HepG2 (cell line): ENCODE data around the gene SFT2D1. TPM values are rescaled to one million over a fixed set of nuclear protein-coding genes. Genes with fewer than 3 reads are reported as not detected.

ENCODE experiments used
- ARNTL ChIP-seq: sonication (generic); formaldehyde crosslinking; IDR thresholded peaks from 2 replicates; pipeline ENCODE4 v1.4.0; 2020; ENCODE audit warnings: mild to moderate bottlenecking, missing genetic modification reagents
- IRX3 ChIP-seq: sonication (generic); formaldehyde crosslinking; IDR thresholded peaks from 2 replicates; pipeline ENCODE4 v1.8.1; 2023; ENCODE audit warnings: mild to moderate bottlenecking, low read depth, missing genetic modification reagents, borderline replicate concordance
- KDM5A ChIP-seq: fragments of 200-600 bp; sonication (generic); IDR thresholded peaks from 2 replicates; pipeline ENCODE4 v1.7.0; 2018; ENCODE audit warnings: antibody characterized with exemption, mild to moderate bottlenecking, low read length, borderline replicate concordance
- KLF11 ChIP-seq: IDR thresholded peaks from 2 replicates; pipeline ENCODE4 v1.6.1; 2016; ENCODE audit warnings: missing compliant biosample characterization
- MAF1 ChIP-seq: sonication (generic); formaldehyde crosslinking; IDR thresholded peaks from 2 replicates; pipeline ENCODE4 v1.5.0; 2020; ENCODE audit warnings: missing genetic modification reagents, borderline replicate concordance
- MAFF ChIP-seq: IDR thresholded peaks from 2 replicates; pipeline ENCODE4 v1.6.1; 2011; ENCODE audit warnings: low read depth, low read length, improper control_type of control experiment
- NFE2L1 ChIP-seq: sonication (generic); formaldehyde crosslinking; IDR thresholded peaks from 2 replicates; pipeline ENCODE4 v1.4.0; 2020; ENCODE audit warnings: missing genetic modification reagents, mild to moderate bottlenecking, borderline replicate concordance
- PLRG1 ChIP-seq: fragments of 450-650 bp; conservative IDR thresholded peaks from 2 replicates; pipeline ENCODE4 v1.6.1; 2016
- RARG ChIP-seq: sonication (generic); formaldehyde crosslinking; IDR thresholded peaks from 2 replicates; pipeline ENCODE4 v1.4.0; 2020; ENCODE audit warnings: low read depth, mild to moderate bottlenecking, missing genetic modification reagents
- RNF2 ChIP-seq: fragments of 450-650 bp; conservative IDR thresholded peaks from 2 replicates; pipeline ENCODE4 v1.6.1; 2016; ENCODE audit warnings: low read depth
- SMYD3 ChIP-seq: sonication (generic); formaldehyde crosslinking; IDR thresholded peaks from 2 replicates; pipeline ENCODE4 v1.8.1; 2023; ENCODE audit warnings: mild to moderate bottlenecking, missing genetic modification reagents
- TAF15 ChIP-seq: fragments of 200-400 bp; formaldehyde crosslinking; IDR thresholded peaks from one replicate; pipeline ENCODE4 v1.6.1; 2018; ENCODE audit warnings: mild to moderate bottlenecking, low read depth, low read length; ENCODE audit not compliant: poor library complexity, severe bottlenecking
- TOE1 ChIP-seq: sonication (generic); formaldehyde crosslinking; IDR thresholded peaks from 2 replicates; pipeline ENCODE4 v1.4.0; 2020; ENCODE audit warnings: mild to moderate bottlenecking, missing genetic modification reagents
- ZMYM4 ChIP-seq: sonication (generic); formaldehyde crosslinking; IDR thresholded peaks from 2 replicates; pipeline ENCODE4 v1.8.1; 2023; ENCODE audit warnings: mild to moderate bottlenecking, missing genetic modification reagents
- ZNF17 ChIP-seq: sonication (generic); formaldehyde crosslinking; IDR thresholded peaks from 2 replicates; pipeline ENCODE4 v1.5.0; 2020; ENCODE audit warnings: mild to moderate bottlenecking, missing genetic modification reagents
- ZNF180 ChIP-seq: sonication (generic); formaldehyde crosslinking; IDR thresholded peaks from 2 replicates; pipeline ENCODE4 v1.4.0; 2020; ENCODE audit warnings: low read depth, missing genetic modification reagents, borderline replicate concordance
- ZNF614 ChIP-seq: IDR thresholded peaks from 2 replicates; pipeline ENCODE4 v1.6.1; 2018; ENCODE audit warnings: missing biosample characterization, missing genetic modification reagents, inconsistent platforms, borderline replicate concordance
- ZNF737 ChIP-seq: sonication (generic); formaldehyde crosslinking; IDR thresholded peaks from 2 replicates; pipeline ENCODE4 v1.5.0; 2020; ENCODE audit warnings: missing genetic modification reagents, mild to moderate bottlenecking, borderline replicate concordance
- ZNF761 ChIP-seq: sonication (generic); formaldehyde crosslinking; conservative IDR thresholded peaks from 2 replicates; pipeline ENCODE4 v1.4.0; 2020; ENCODE audit warnings: mild to moderate bottlenecking, missing genetic modification reagents
- ZNF850 ChIP-seq: sonication (generic); formaldehyde crosslinking; conservative IDR thresholded peaks from 2 replicates; pipeline ENCODE4 v1.9.0; 2021; ENCODE audit warnings: mild to moderate bottlenecking, missing genetic modification reagents
- polyA plus RNA-seq, 8 experiments: library from polyadenylated mRNA; depleted of rRNA in 3 of 8; stranded (reverse) in 7 of 8; unstranded in 1 of 8; fragments of >200 nt; fragmentation: Illumina TruSeq in 4 of 8; extraction: Trizol in 4 of 8; gene quantifications; 2 replicates each; pipeline versions ENCODE4 v1.2.1 to v1.2.3, GENCODE V29; 2011 to 2016; ENCODE audit warnings: low read depth in 4 of 8, missing spikeins in 1 of 8, mixed read lengths in 1 of 8; ENCODE audit not compliant: insufficient read depth in 1 of 8
- total RNA-seq, 5 experiments: library from RNA; depleted of rRNA; stranded (reverse); fragments of >200 nt; fragmentation: Illumina TruSeq; extraction: Trizol; gene quantifications; 2 replicates each; pipeline ENCODE4 v1.2.3, GENCODE V29; 2016; ENCODE audit warnings: low read depth in 1 of 5
- TF ChIP-seq, protein P1 (sequence below): IDR thresholded peaks from 2 replicates; pipeline ENCODE4 v1.6.1; 2016; ENCODE audit warnings: mild to moderate bottlenecking
- TF ChIP-seq, protein P2 (sequence below): sonication (generic); formaldehyde crosslinking; IDR thresholded peaks from 2 replicates; pipeline ENCODE4 v1.4.0; 2020; ENCODE audit warnings: mild to moderate bottlenecking, missing genetic modification reagents
- TF ChIP-seq, protein P3 (sequence below), 2 experiments: sonication (generic) in 1 of 2; formaldehyde crosslinking in 1 of 2; IDR thresholded peaks; 2 replicates each; pipeline versions ENCODE4 v1.5.1 to v1.6.1; 2011 to 2020; ENCODE audit warnings: borderline replicate concordance in 1 of 2, low read depth in 1 of 2, low read length in 1 of 2, mild to moderate bottlenecking in 1 of 2, missing genetic modification reagents in 1 of 2, moderate library complexity in 1 of 2
- TF ChIP-seq, protein P4 (sequence below): sonication (generic); formaldehyde crosslinking; IDR thresholded peaks from 2 replicates; pipeline ENCODE4 v1.5.1; 2020; ENCODE audit warnings: mild to moderate bottlenecking, missing genetic modification reagents, borderline replicate concordance

Gene SFT2D1
- total and polyA plus RNA-seq, 2 of the 13 experiments (the other 11 are each of a cell fraction or from before 2014, with no cell fraction given): 115 to 147 TPM

DNA sequence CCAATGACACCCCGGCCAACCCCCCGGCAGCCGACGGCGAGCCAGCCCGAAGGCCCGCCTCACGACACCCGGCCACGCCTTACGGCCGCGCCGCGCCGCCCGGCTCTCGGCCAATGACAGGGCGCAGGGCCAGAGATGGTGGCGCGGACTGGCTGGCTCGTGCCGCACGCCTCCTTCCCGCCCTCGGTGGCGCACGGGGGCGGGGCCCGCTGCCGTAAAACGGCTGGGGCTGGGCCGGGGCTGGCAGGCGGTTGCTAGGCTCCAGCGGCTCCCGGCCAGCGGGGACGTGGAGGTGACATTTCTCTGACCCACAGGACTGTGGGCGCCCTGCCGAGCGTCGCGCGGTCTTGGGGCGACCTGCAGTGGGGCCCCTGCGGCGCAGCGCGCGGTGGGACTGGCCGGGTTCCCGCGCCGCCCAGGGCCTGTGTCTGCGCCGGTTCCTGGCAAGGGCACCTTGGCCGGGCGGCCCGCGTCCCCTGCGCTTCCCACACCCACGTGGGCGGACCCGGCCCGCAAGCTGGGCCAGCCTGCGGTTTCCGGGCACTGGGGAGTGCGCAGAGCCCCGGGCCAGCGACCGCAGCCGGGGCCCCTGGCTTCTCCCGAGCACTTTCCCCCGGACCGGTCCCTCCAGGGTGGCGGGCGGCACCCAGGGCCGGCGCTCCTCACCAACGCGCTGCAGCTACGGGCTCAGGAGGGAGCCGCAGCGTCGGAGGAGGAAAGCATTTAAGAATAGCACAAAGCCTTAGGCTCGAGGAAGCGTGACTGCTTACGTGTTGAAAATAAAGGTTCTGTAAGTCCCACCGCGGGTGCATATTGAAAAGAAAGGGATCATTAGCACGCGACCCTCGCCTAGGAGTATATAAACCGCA lies 40.8 kb upstream of the SFT2D1 start, which contains the start of gene MPC1 (continued):
- TF ChIP-seq KDM5A: peak; percentile 43; the same call in 1 of the 2 replicates
- peak; percentile 92; the same call in 1 of the 2 replicates for TF ChIP-seq IRX3 (CRISPR knock-in tag)
- TF ChIP-seq NFE2L1: 0 out of 2 replicates have a peak, but pooled peaks have one; percentile 60
- TF ChIP-seq, protein P1, sequence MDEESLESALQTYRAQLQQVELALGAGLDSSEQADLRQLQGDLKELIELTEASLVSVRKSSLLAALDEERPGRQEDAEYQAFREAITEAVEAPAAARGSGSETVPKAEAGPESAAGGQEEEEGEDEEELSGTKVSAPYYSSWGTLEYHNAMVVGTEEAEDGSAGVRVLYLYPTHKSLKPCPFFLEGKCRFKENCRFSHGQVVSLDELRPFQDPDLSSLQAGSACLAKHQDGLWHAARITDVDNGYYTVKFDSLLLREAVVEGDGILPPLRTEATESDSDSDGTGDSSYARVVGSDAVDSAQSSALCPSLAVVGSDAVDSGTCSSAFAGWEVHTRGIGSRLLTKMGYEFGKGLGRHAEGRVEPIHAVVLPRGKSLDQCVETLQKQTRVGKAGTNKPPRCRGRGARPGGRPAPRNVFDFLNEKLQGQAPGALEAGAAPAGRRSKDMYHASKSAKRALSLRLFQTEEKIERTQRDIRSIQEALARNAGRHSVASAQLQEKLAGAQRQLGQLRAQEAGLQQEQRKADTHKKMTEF (CRISPR knock-in tag): peak; percentile 63
- TF ChIP-seq MAF1 (CRISPR knock-in tag): peak; percentile 65
- TF ChIP-seq ZNF180 (CRISPR knock-in tag): no peak
- TF ChIP-seq RARG: 0 out of 2 replicates have a peak, but pooled peaks have one; percentile 44
- TF ChIP-seq, protein P2, sequence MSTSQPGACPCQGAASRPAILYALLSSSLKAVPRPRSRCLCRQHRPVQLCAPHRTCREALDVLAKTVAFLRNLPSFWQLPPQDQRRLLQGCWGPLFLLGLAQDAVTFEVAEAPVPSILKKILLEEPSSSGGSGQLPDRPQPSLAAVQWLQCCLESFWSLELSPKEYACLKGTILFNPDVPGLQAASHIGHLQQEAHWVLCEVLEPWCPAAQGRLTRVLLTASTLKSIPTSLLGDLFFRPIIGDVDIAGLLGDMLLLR (CRISPR knock-in tag): peak; percentile 65
- no peak for TF ChIP-seq ZNF737 (CRISPR knock-in tag)
- TF ChIP-seq ZMYM4 (CRISPR knock-in tag): peak; percentile 97
- TF ChIP-seq, protein P3, sequence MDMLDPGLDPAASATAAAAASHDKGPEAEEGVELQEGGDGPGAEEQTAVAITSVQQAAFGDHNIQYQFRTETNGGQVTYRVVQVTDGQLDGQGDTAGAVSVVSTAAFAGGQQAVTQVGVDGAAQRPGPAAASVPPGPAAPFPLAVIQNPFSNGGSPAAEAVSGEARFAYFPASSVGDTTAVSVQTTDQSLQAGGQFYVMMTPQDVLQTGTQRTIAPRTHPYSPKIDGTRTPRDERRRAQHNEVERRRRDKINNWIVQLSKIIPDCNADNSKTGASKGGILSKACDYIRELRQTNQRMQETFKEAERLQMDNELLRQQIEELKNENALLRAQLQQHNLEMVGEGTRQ (IDR thresholded peaks at IDR 0.05; ENCODE audit: low read depth, low read length): 0 out of 2 replicates have a peak, but pooled peaks have one; percentile 34
- TF ChIP-seq, protein P3 (CRISPR knock-in tag; IDR thresholded peaks at IDR 0.05; ENCODE audit: borderline replicate concordance): 0 out of 2 replicates have a peak, but pooled peaks have one; percentile 1
- no peak for TF ChIP-seq MAFF
- peak; percentile 77 for TF ChIP-seq ZNF761 (CRISPR knock-in tag)
- TF ChIP-seq ARNTL (CRISPR knock-in tag): peak; percentile 53
- TF ChIP-seq PLRG1: no peak
- peak; percentile 69 for TF ChIP-seq SMYD3 (CRISPR knock-in tag)
- no peak for TF ChIP-seq ZNF17 (CRISPR knock-in tag)
- TF ChIP-seq, protein P4, sequence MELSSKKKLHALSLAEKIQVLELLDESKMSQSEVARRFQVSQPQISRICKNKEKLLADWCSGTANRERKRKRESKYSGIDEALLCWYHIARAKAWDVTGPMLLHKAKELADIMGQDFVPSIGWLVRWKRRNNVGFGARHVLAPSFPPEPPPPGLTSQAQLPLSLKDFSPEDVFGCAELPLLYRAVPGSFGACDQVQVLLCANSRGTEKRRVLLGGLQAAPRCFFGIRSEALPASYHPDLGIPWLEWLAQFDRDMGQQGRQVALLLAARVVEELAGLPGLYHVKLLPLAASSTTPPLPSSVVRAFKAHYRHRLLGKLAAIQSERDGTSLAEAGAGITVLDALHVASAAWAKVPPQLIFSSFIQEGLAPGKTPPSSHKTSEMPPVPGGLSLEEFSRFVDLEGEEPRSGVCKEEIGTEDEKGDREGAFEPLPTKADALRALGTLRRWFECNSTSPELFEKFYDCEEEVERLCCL (CRISPR knock-in tag): no peak
- no peak; the same call in 1 of the 2 replicates for TF ChIP-seq KLF11 (CRISPR knock-in tag)
- no peak for TF ChIP-seq ZNF850 (CRISPR knock-in tag)
- no peak for TF ChIP-seq TOE1 (CRISPR knock-in tag)
- TF ChIP-seq RNF2: 0 out of 2 replicates have a peak, but pooled peaks have one; percentile 48
- TF ChIP-seq ZNF614 (CRISPR knock-in tag): peak; percentile 58; the same call in 1 of the 2 replicates
- peak; percentile 66 for TF ChIP-seq TAF15
